ENCODE measurements around the gene ARFGEF3.

The ARFGEF3 gene

GRCh38 chr6:138382498-138383265 lies 220.9 kb downstream of the ARFGEF3 start:
- Histone ChIP-seq H3K4me2 (peak overlapping the region in 1 of 11 experiments; percentile 14; a peak in 1 of 22 replicates), H3K27me3 (no peaks in the 10 kb centered on the region), H4K20me1 (no peaks in the 10 kb centered on the region), H3K4me1 (peaks cover 0 to 7% (median 0%) of the 10 kb centered on the region in 10 experiments; a peak in 5 of 20 replicates), H3K4me3 (no peak overlapping the region), H3K27ac (no peak overlapping the region), H3K36me3 (no peaks in the 10 kb centered on the region), H3K9me3 (replicated peaks in 1 of 11) (no peaks in the 10 kb centered on the region), H3K9ac (no peak overlapping the region)
- TF ChIP-seq Cebpa-rat (IDR thresholded peaks at IDR 0.05), result no peak

- H4K20me1 ChIP-seq, result no peaks in the 10 kb centered on the region
- no peak overlapping the region for H3K4me2 ChIP-seq
- peaks cover 0 to 7% (median 0%) of the 10 kb centered on the region in 10 experiments; a peak in 2 of 20 replicates for H3K4me1 ChIP-seq
- H3K36me3 ChIP-seq, result no peaks in the 10 kb centered on the region
- no peak overlapping the region for H3K27ac ChIP-seq
- H3K4me3 ChIP-seq, result no peak overlapping the region
- H3K9me3 ChIP-seq (replicated peaks in 1 of 11), result no peaks in the 10 kb centered on the region
- no peak overlapping the region for H3K9ac ChIP-seq
- no peak for TF ChIP-seq Cebpa-rat (IDR thresholded peaks at IDR 0.05)
- no peaks in the 10 kb centered on the region for H3K27me3 ChIP-seq
These were observed 222.0 kb downstream of the ARFGEF3 start for GRCh38 chr6:138383776-138384175.

DNA sequence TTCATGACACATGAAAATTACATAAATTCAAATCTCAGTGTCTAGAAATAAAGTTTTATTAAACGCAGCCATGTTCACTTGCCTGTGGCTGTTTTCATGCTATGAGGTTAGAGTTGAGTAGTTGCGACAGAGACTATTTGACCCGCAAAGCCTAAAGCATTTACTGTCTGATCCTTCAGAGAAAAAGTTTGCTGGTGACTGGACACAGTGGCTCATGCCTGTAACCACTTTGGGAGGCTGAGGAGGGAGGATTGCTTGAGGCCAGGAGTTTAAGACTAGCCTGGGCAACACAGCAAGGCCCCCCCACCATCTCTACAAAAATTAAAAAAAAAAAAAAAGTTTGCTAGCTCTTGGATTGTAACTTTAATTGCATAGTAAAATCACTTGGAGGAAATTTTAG lies 225.2 kb downstream of the ARFGEF3 start:
- Histone ChIP-seq H3K27ac (no peak overlapping the region), H3K27me3 (no peaks in the 10 kb centered on the region), H3K4me3 (no peak overlapping the region), H4K20me1 (no peaks in the 10 kb centered on the region), H3K9ac (no peak overlapping the region), H3K4me2 (no peak overlapping the region), H3K4me1 (peaks cover 0 to 6% (median 0%) of the 10 kb centered on the region in 10 experiments; a peak in 2 of 20 replicates), H3K36me3 (no peaks in the 10 kb centered on the region), H3K9me3 (replicated peaks in 1 of 11) (no peaks in the 10 kb centered on the region)
- no peak for TF ChIP-seq Cebpa-rat (IDR thresholded peaks at IDR 0.05)

DNA sequence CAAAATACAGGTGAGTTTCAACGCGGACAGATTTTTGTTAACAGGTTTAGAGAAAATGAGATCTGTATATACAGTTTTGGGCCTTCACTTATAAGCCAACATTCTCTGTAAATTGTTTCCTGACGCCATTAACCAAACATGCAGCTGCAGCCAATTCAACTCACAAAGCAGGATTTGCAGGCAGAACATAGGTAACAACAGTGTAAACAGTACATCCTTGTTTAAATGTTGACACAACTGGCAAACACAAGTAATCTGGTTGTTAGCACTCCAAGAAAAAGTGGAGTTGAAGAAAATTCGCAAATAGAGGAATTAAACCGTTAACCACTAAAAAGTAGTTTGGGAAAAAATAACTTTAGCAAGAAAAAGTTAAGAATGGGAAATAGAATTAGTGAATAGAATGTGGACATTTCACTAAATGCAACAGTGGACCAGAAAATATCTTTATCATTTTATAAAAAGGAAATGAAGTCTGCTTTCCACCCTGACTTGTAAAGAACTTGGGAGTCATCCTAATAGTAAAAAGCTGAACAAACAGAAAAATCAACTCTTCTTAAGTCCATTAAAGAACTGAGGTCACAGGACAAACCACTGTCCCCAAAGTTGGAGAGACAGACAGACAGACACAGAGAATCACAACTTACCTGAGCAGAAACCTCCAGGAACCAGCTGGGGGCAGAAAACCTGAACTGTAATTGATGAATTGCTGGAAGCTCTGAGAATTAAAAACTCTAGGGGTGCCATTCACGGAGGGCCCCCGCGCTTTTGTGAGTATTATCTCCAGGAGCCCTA lies 226.0 kb downstream of the ARFGEF3 start:
- Histone ChIP-seq H3K9ac (no peak overlapping the region), H3K4me3 (no peak overlapping the region), H3K27ac (no peak overlapping the region), H3K36me3 (no peaks in the 10 kb centered on the region), H3K4me2 (no peak overlapping the region), H3K4me1 (no peaks in the 10 kb centered on the region), H3K27me3 (no peaks in the 10 kb centered on the region), H4K20me1 (no peaks in the 10 kb centered on the region), H3K9me3 (replicated peaks in 1 of 11) (no peaks in the 10 kb centered on the region)
- TF ChIP-seq Cebpa-rat (IDR thresholded peaks at IDR 0.05), result no peak

- H3K4me2 ChIP-seq, result no peak overlapping the region
- no peak for TF ChIP-seq Cebpa-rat (IDR thresholded peaks at IDR 0.05)
- H3K4me3 ChIP-seq, result no peak overlapping the region
- no peaks in the 10 kb centered on the region for H4K20me1 ChIP-seq
- H3K27ac ChIP-seq, result no peak overlapping the region
- H3K9me3 ChIP-seq (replicated peaks in 1 of 11), result no peaks in the 10 kb centered on the region; a peak in 1 of 22 replicates
- H3K36me3 ChIP-seq, result no peaks in the 10 kb centered on the region
- peaks cover 9 to 15% (median 10%) of the 10 kb centered on the region in 10 experiments for H3K4me1 ChIP-seq
- no peak overlapping the region for H3K9ac ChIP-seq
- H3K27me3 ChIP-seq, result no peaks in the 10 kb centered on the region
These were observed 227.8 kb downstream of the ARFGEF3 start for GRCh38 chr6:138389551-138389950.

Measured in BLaER1 treated with 17β-estradiol and CSF1 and Interleukin-3, amounts not matched to agents 10 nM and 100 nM (cell line).